Breast epithelium (tissue), 3 donors: ENCODE results near the gene PCGF5.

Experiments
- CTCF ChIP-seq, 3 donors: fragments of 450-650 bp; IDR thresholded peaks; one replicate each; pipeline ENCODE4 v1.5.1; 2016 to 2017; ENCODE audit warnings: antibody characterized with exemption in 3 of 3, mild to moderate bottlenecking in 3 of 3, moderate library complexity in 3 of 3
- POLR2A ChIP-seq: fragments of 450-650 bp; IDR thresholded peaks from one replicate; pipeline ENCODE4 v1.6.1; 2016; ENCODE audit warnings: antibody characterized with exemption, mild to moderate bottlenecking, moderate library complexity
- POLR2AphosphoS5 ChIP-seq, 3 donors: sonication (generic); formaldehyde crosslinking; IDR thresholded peaks; one replicate each; pipeline ENCODE4 v1.6.1; 2017; ENCODE audit warnings: antibody characterized with exemption in 3 of 3

- TF ChIP-seq CTCF (IDR thresholded peaks at IDR 0.05) (no peak), POLR2AphosphoS5 (IDR thresholded peaks at IDR 0.05) (no peak), POLR2A (no peak)
Observed at GRCh38 chr10:91220954-91221675, 652 bp downstream of the PCGF5 start.
